Stomach (tissue), 4 donors: ENCODE results near the gene TPCN1.

Experiments used
- POLR2AphosphoS5 ChIP-seq, 3 donors: sonication (generic); formaldehyde crosslinking; IDR thresholded peaks; one replicate each; pipeline ENCODE4 v1.6.1; 2016; ENCODE audit warnings: antibody characterized with exemption in 3 of 3
- TF ChIP-seq, protein P1 (sequence below), 7 experiments: fragments of 450-650 bp in 4 of 7; fragments of 200-600 bp in 3 of 7; sonication (generic) in 3 of 7; IDR thresholded peaks; one replicate each; pipeline ENCODE4 v1.5.1; 2016 to 2019; ENCODE audit warnings: antibody characterized with exemption in 7 of 7, control low read depth in 2 of 7, mild to moderate bottlenecking in 1 of 7

- TF ChIP-seq, protein P1, sequence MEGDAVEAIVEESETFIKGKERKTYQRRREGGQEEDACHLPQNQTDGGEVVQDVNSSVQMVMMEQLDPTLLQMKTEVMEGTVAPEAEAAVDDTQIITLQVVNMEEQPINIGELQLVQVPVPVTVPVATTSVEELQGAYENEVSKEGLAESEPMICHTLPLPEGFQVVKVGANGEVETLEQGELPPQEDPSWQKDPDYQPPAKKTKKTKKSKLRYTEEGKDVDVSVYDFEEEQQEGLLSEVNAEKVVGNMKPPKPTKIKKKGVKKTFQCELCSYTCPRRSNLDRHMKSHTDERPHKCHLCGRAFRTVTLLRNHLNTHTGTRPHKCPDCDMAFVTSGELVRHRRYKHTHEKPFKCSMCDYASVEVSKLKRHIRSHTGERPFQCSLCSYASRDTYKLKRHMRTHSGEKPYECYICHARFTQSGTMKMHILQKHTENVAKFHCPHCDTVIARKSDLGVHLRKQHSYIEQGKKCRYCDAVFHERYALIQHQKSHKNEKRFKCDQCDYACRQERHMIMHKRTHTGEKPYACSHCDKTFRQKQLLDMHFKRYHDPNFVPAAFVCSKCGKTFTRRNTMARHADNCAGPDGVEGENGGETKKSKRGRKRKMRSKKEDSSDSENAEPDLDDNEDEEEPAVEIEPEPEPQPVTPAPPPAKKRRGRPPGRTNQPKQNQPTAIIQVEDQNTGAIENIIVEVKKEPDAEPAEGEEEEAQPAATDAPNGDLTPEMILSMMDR (IDR thresholded peaks at IDR 0.05): no peak
- TF ChIP-seq POLR2AphosphoS5 (IDR thresholded peaks at IDR 0.05): peak; percentile 72 to 97 (median 97)
These were observed 113.7 kb downstream of the TPCN1 start, which contains the start of gene SLC8B1 for GRCh38 chr12:113334786-113335539.
